ENCODE data around the gene TSPAN9. TPM values are rescaled to one million over a fixed set of nuclear protein-coding genes. Genes with fewer than 3 reads are reported as not detected.

The TSPAN9 gene
- total and polyA plus RNA-seq, 2 experiments from 2014 or later = 6.0 to 31.5 TPM

DNA sequence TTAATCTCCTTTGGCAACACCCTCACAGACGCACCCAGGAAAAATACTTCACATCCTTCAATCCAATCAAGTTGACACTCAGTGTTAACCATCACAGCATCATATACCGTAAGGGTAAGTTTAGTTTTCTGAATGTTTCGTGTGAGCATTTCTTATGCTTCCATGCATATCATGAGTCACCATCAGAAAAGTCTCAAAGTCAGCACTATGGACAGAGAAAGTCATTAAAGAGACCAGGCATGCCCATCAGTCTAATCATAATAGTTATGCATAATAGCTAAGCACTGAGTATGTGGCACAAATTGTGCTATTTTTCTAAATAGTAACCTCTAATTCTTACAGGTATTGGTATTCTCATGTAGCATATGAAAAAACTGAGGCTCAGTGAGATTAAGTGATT is 255.0 kb downstream of the TSPAN9 start:
- Histone ChIP-seq H3K4me1 (ENCODE audit: insufficient read depth) (peaks cover 11% of the 10 kb centered on the region), H3K79me2 (replicated peaks; ENCODE audit: insufficient read depth) (no peaks in the 10 kb centered on the region), H3K4me3 (no peak overlapping the region), H3K27me3 (ENCODE audit: insufficient read depth) (no peaks in the 10 kb centered on the region), H2AFZ (no peak overlapping the region), H3K4me2 (no peak overlapping the region), H3K27ac (ENCODE audit: low read depth) (no peak overlapping the region), H4K20me1 (replicated peaks; ENCODE audit: insufficient read depth) (no peaks in the 10 kb centered on the region), H3K36me3 (ENCODE audit: insufficient read depth) (no peaks in the 10 kb centered on the region), H3F3A (replicated peaks; ENCODE audit: low read depth) (no peaks in the 10 kb centered on the region), H3K9me2 (ENCODE audit: insufficient read depth) (no peaks in the 10 kb centered on the region)
- DNase-seq (ENCODE audit: low spot score) (no peak), ATAC-seq (no peak)
- Mint-ChIP-seq H3K27ac (no peak overlapping the region), H3K4me1 (peaks cover 20% of the 10 kb centered on the region), H3K36me3 (ENCODE audit: low read depth) (no peaks in the 10 kb centered on the region; the same call in 2 of the 3 replicates), H3K9me3 (no peaks in the 10 kb centered on the region), H3K27me3 (ENCODE audit: insufficient read depth, low read depth, poor library complexity) (peaks cover 3% of the 10 kb centered on the region), H3K4me3 (no peak overlapping the region)
- no peak for TF ChIP-seq CREB1 (CRISPR knock-in tag; IDR thresholded peaks at IDR 0.05; ENCODE audit: low read depth)
- TF ChIP-seq, protein P1, sequence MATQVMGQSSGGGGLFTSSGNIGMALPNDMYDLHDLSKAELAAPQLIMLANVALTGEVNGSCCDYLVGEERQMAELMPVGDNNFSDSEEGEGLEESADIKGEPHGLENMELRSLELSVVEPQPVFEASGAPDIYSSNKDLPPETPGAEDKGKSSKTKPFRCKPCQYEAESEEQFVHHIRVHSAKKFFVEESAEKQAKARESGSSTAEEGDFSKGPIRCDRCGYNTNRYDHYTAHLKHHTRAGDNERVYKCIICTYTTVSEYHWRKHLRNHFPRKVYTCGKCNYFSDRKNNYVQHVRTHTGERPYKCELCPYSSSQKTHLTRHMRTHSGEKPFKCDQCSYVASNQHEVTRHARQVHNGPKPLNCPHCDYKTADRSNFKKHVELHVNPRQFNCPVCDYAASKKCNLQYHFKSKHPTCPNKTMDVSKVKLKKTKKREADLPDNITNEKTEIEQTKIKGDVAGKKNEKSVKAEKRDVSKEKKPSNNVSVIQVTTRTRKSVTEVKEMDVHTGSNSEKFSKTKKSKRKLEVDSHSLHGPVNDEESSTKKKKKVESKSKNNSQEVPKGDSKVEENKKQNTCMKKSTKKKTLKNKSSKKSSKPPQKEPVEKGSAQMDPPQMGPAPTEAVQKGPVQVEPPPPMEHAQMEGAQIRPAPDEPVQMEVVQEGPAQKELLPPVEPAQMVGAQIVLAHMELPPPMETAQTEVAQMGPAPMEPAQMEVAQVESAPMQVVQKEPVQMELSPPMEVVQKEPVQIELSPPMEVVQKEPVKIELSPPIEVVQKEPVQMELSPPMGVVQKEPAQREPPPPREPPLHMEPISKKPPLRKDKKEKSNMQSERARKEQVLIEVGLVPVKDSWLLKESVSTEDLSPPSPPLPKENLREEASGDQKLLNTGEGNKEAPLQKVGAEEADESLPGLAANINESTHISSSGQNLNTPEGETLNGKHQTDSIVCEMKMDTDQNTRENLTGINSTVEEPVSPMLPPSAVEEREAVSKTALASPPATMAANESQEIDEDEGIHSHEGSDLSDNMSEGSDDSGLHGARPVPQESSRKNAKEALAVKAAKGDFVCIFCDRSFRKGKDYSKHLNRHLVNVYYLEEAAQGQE (IDR thresholded peaks at IDR 0.05; ENCODE audit: unreplicated experiment) = peak; percentile 23
- no peak for TF ChIP-seq EZH2 (IDR thresholded peaks at IDR 0.05; ENCODE audit: low read depth, unreplicated experiment)

DNA sequence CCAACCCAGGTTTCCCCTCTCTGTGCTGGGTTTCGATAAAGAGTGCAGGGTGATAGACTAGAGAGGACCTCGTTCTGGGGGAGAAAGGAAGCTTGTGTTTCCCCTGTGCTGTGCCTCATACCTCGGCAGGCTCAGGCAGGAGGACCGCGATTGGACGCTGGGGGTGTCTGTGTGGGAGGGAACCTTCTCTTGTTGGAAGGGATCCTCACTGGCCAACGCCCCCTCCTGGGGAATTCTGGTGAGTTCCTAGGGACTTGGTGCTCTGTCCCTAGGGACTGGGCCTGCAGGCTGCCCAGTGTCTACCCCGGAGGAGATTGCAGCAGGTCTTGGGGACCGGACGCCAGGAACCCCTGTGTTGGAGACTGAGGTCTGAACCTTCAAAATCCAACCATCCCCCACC is 256.4 kb downstream of the TSPAN9 start:
- no peaks in the 10 kb centered on the region for H3F3A ChIP-seq (replicated peaks; ENCODE audit: low read depth)
- Mint-ChIP-seq H3K27me3 (ENCODE audit: insufficient read depth, low read depth, poor library complexity) (peaks cover 4% of the 10 kb centered on the region), H3K36me3 (ENCODE audit: low read depth) (no peaks in the 10 kb centered on the region; the same call in 2 of the 3 replicates), H3K27ac (no peak overlapping the region), H3K9me3 (no peaks in the 10 kb centered on the region), H3K4me3 (no peak overlapping the region), H3K4me1 (peaks cover 26% of the 10 kb centered on the region)
- H3K9me2 ChIP-seq (ENCODE audit: insufficient read depth) = no peaks in the 10 kb centered on the region
- peaks cover 7% of the 10 kb centered on the region for H3K4me1 ChIP-seq (ENCODE audit: insufficient read depth)
- ATAC-seq (peak; percentile 98), DNase-seq (ENCODE audit: low spot score) (peak; percentile 95)
- H3K4me3 ChIP-seq = no peak overlapping the region
- H3K79me2 ChIP-seq (replicated peaks; ENCODE audit: insufficient read depth) = no peaks in the 10 kb centered on the region
- no peaks in the 10 kb centered on the region for H4K20me1 ChIP-seq (replicated peaks; ENCODE audit: insufficient read depth)
- no peak overlapping the region for H3K27ac ChIP-seq (ENCODE audit: low read depth)
- no peaks in the 10 kb centered on the region for H3K27me3 ChIP-seq (ENCODE audit: insufficient read depth)
- TF ChIP-seq, protein P2, sequence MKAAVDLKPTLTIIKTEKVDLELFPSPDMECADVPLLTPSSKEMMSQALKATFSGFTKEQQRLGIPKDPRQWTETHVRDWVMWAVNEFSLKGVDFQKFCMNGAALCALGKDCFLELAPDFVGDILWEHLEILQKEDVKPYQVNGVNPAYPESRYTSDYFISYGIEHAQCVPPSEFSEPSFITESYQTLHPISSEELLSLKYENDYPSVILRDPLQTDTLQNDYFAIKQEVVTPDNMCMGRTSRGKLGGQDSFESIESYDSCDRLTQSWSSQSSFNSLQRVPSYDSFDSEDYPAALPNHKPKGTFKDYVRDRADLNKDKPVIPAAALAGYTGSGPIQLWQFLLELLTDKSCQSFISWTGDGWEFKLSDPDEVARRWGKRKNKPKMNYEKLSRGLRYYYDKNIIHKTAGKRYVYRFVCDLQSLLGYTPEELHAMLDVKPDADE (IDR thresholded peaks at IDR 0.05) = no peak
- TF ChIP-seq STAT1 (IDR thresholded peaks at IDR 0.05; ENCODE audit: unreplicated experiment) = no peak
- TF ChIP-seq, protein P3, sequence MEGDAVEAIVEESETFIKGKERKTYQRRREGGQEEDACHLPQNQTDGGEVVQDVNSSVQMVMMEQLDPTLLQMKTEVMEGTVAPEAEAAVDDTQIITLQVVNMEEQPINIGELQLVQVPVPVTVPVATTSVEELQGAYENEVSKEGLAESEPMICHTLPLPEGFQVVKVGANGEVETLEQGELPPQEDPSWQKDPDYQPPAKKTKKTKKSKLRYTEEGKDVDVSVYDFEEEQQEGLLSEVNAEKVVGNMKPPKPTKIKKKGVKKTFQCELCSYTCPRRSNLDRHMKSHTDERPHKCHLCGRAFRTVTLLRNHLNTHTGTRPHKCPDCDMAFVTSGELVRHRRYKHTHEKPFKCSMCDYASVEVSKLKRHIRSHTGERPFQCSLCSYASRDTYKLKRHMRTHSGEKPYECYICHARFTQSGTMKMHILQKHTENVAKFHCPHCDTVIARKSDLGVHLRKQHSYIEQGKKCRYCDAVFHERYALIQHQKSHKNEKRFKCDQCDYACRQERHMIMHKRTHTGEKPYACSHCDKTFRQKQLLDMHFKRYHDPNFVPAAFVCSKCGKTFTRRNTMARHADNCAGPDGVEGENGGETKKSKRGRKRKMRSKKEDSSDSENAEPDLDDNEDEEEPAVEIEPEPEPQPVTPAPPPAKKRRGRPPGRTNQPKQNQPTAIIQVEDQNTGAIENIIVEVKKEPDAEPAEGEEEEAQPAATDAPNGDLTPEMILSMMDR (conservative IDR thresholded peaks at IDR 0.05; ENCODE audit: low read depth in 2 of 2) = peak; percentile 38 to 66
- TF ChIP-seq, protein P4, sequence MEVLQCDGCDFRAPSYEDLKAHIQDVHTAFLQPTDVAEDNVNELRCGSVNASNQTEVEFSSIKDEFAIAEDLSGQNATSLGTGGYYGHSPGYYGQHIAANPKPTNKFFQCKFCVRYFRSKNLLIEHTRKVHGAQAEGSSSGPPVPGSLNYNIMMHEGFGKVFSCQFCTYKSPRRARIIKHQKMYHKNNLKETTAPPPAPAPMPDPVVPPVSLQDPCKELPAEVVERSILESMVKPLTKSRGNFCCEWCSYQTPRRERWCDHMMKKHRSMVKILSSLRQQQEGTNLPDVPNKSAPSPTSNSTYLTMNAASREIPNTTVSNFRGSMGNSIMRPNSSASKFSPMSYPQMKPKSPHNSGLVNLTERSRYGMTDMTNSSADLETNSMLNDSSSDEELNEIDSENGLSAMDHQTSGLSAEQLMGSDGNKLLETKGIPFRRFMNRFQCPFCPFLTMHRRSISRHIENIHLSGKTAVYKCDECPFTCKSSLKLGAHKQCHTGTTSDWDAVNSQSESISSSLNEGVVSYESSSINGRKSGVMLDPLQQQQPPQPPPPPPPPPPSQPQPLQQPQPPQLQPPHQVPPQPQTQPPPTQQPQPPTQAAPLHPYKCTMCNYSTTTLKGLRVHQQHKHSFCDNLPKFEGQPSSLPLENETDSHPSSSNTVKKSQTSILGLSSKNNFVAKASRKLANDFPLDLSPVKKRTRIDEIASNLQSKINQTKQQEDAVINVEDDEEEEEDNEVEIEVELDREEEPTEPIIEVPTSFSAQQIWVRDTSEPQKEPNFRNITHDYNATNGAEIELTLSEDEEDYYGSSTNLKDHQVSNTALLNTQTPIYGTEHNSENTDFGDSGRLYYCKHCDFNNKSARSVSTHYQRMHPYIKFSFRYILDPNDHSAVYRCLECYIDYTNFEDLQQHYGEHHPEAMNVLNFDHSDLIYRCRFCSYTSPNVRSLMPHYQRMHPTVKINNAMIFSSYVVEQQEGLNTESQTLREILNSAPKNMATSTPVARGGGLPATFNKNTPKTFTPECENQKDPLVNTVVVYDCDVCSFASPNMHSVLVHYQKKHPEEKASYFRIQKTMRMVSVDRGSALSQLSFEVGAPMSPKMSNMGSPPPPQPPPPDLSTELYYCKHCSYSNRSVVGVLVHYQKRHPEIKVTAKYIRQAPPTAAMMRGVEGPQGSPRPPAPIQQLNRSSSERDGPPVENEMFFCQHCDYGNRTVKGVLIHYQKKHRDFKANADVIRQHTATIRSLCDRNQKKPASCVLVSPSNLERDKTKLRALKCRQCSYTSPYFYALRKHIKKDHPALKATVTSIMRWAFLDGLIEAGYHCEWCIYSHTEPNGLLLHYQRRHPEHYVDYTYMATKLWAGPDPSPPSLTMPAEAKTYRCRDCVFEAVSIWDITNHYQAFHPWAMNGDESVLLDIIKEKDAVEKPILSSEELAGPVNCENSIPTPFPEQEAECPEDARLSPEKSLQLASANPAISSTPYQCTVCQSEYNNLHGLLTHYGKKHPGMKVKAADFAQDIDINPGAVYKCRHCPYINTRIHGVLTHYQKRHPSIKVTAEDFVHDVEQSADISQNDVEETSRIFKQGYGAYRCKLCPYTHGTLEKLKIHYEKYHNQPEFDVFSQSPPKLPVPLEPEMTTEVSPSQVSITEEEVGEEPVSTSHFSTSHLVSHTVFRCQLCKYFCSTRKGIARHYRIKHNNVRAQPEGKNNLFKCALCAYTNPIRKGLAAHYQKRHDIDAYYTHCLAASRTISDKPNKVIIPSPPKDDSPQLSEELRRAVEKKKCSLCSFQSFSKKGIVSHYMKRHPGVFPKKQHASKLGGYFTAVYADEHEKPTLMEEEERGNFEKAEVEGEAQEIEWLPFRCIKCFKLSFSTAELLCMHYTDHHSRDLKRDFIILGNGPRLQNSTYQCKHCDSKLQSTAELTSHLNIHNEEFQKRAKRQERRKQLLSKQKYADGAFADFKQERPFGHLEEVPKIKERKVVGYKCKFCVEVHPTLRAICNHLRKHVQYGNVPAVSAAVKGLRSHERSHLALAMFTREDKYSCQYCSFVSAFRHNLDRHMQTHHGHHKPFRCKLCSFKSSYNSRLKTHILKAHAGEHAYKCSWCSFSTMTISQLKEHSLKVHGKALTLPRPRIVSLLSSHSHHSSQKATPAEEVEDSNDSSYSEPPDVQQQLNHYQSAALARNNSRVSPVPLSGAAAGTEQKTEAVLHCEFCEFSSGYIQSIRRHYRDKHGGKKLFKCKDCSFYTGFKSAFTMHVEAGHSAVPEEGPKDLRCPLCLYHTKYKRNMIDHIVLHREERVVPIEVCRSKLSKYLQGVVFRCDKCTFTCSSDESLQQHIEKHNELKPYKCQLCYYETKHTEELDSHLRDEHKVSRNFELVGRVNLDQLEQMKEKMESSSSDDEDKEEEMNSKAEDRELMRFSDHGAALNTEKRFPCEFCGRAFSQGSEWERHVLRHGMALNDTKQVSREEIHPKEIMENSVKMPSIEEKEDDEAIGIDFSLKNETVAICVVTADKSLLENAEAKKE (CRISPR knock-in tag; IDR thresholded peaks at IDR 0.05) = no peak
- TF ChIP-seq EZH2phosphoT487 (IDR thresholded peaks at IDR 0.05; ENCODE audit: unreplicated experiment) = no peak
- no peak for TF ChIP-seq EZH2 (IDR thresholded peaks at IDR 0.05; ENCODE audit: low read depth, unreplicated experiment)
- H2AFZ ChIP-seq = no peak overlapping the region
- H3K36me3 ChIP-seq (ENCODE audit: insufficient read depth) = no peaks in the 10 kb centered on the region
- no peak overlapping the region for H3K4me2 ChIP-seq
